Stimulated activated CD4-positive, alpha-beta T cell treated with anti-CD3 and anti-CD28 coated beads, TNF-alpha, amount 100 ng/mL, for 24 hours (primary cell): ENCODE results near the gene PIP5KL1.

Experiments used
- DNase-seq, 3 experiments: peaks; one replicate each; pipeline ENCODE4 v3.0.0-alpha.2; 2020; ENCODE audit warnings: low read depth in 3 of 3

Gene PIP5KL1

GRCh38 chr9:127871531-127871930, 59.0 kb downstream of the PIP5KL1 start:
- no peak for DNase-seq

- no peak for DNase-seq
Measured at GRCh38 chr9:127870887-127871286, 59.7 kb downstream of the PIP5KL1 start.
